WTC11 (cell line): ENCODE results near the gene WTAP. TPM values are rescaled to one million over a fixed set of nuclear protein-coding genes. Genes with fewer than 3 reads are reported as not detected.

Experiments
- ATAC-seq: fragments of 200-7000 bp; cut with Tn5 transposase; 2 replicates; pipeline ENCODE4 v1.10.0; 2021; ENCODE audit warnings: mild to moderate bottlenecking, moderate library complexity
- CTCF ChIA-PET: fragments of 300-600 bp; sonication (Branson Sonifier 250); formaldehyde crosslinking; loops from one replicate; lab custom pipeline; 2021; ENCODE audit warnings: antibody characterized with exemption; lab: Charles Lee
- POLR2A ChIA-PET: fragments of 350-600 bp; sonication (Branson Sonifier 250); formaldehyde crosslinking; loops from one replicate; lab custom pipeline; 2021; ENCODE audit warnings: antibody characterized with exemption; lab: Charles Lee
- DNase-seq: peaks from one replicate; pipeline ENCODE4 v3.0.0; 2021; ENCODE audit warnings: low spot score
- H3K27ac Mint-ChIP-seq: 2 replicates; pipeline ENCODE4 v1.8.0; 2021; ENCODE audit warnings: mixed read lengths
- H3K27me3 Mint-ChIP-seq: 2 replicates; pipeline ENCODE4 v1.8.0; 2021; ENCODE audit warnings: low read depth, mild to moderate bottlenecking, moderate library complexity, mixed read lengths
- H3K36me3 Mint-ChIP-seq: 2 replicates; pipeline ENCODE4 v1.8.0; 2021; ENCODE audit warnings: mixed read lengths
- H3K4me1 Mint-ChIP-seq: 2 replicates; pipeline ENCODE4 v1.8.0; 2022; ENCODE audit warnings: mixed read lengths
- H3K4me3 Mint-ChIP-seq: 2 replicates; pipeline ENCODE4 v1.8.0; 2021; ENCODE audit warnings: mild to moderate bottlenecking, moderate library complexity, mixed read lengths
- H3K9me3 Mint-ChIP-seq: 2 replicates; pipeline ENCODE4 v1.8.0; 2021; ENCODE audit warnings: mixed read lengths
- ATF2 ChIP-seq: sonication (generic); formaldehyde crosslinking; IDR thresholded peaks from 2 replicates; pipeline ENCODE4 v1.8.1; 2022; ENCODE audit warnings: low read depth, missing genetic modification reagents, borderline replicate concordance
- CDX4 ChIP-seq: fragments of 250-450 bp; sonication (Bioruptor Pico); IDR thresholded peaks from 2 replicates; pipeline ENCODE4 v1.9.0; 2021; ENCODE audit warnings: moderate library complexity, mild to moderate bottlenecking, inconsistent platforms, borderline replicate concordance
- ESRRA ChIP-seq: sonication (generic); formaldehyde crosslinking; IDR thresholded peaks from 2 replicates; pipeline ENCODE4 v1.8.1; 2022; ENCODE audit warnings: mild to moderate bottlenecking, missing genetic modification reagents, borderline replicate concordance
- ETV6 ChIP-seq: sonication (generic); formaldehyde crosslinking; IDR thresholded peaks from 2 replicates; pipeline ENCODE4 v1.8.1; 2022; ENCODE audit warnings: mild to moderate bottlenecking, missing genetic modification reagents
- FOXP4 ChIP-seq: sonication (generic); formaldehyde crosslinking; IDR thresholded peaks from 2 replicates; pipeline ENCODE4 v1.8.0; 2022; ENCODE audit warnings: mild to moderate bottlenecking, missing genetic modification reagents
- GTF2I ChIP-seq: fragments of 250-450 bp; sonication (Bioruptor Pico); conservative IDR thresholded peaks from 2 replicates; pipeline ENCODE4 v1.4.0; 2021; ENCODE audit warnings: mild to moderate bottlenecking
- HMGA2 ChIP-seq: fragments of 250-450 bp; sonication (Bioruptor Pico); IDR thresholded peaks from 2 replicates; pipeline ENCODE4 v1.4.0; 2021; ENCODE audit warnings: mild to moderate bottlenecking, moderate library complexity
- MAX ChIP-seq: sonication (generic); formaldehyde crosslinking; IDR thresholded peaks from 2 replicates; pipeline ENCODE4 v1.8.0; 2022; ENCODE audit warnings: mild to moderate bottlenecking, missing genetic modification reagents
- MYBL2 ChIP-seq: sonication (generic); formaldehyde crosslinking; IDR thresholded peaks from 2 replicates; pipeline ENCODE4 v1.8.1; 2023; ENCODE audit warnings: mild to moderate bottlenecking, moderate library complexity, missing genetic modification reagents
- NFATC4 ChIP-seq: fragments of 250-450 bp; sonication (Bioruptor Pico); IDR thresholded peaks from 2 replicates; pipeline ENCODE4 v1.9.0; 2021; ENCODE audit warnings: mild to moderate bottlenecking
- NFE2L1 ChIP-seq: sonication (generic); formaldehyde crosslinking; IDR thresholded peaks from 2 replicates; pipeline ENCODE4 v1.8.1; 2023; ENCODE audit warnings: missing genetic modification reagents
- NFYB ChIP-seq: sonication (generic); formaldehyde crosslinking; conservative IDR thresholded peaks from 2 replicates; pipeline ENCODE4 v1.8.0; 2022; ENCODE audit warnings: low read depth, missing genetic modification reagents
- NR1H2 ChIP-seq: sonication (generic); formaldehyde crosslinking; IDR thresholded peaks from 2 replicates; pipeline ENCODE4 v1.9.0; 2021; ENCODE audit warnings: mild to moderate bottlenecking, moderate library complexity, missing genetic modification reagents
- NR2C2 ChIP-seq: sonication (generic); formaldehyde crosslinking; IDR thresholded peaks from 2 replicates; pipeline ENCODE4 v1.8.0; 2022; ENCODE audit warnings: mild to moderate bottlenecking, missing genetic modification reagents
- OVOL2 ChIP-seq: fragments of 250-450 bp; sonication (Bioruptor Pico); IDR thresholded peaks from 2 replicates; pipeline ENCODE4 v1.9.0; 2021; ENCODE audit warnings: mild to moderate bottlenecking, borderline replicate concordance
- RELA ChIP-seq: sonication (generic); formaldehyde crosslinking; IDR thresholded peaks from 2 replicates; pipeline ENCODE4 v1.8.1; 2022; ENCODE audit warnings: missing genetic modification reagents, mild to moderate bottlenecking, borderline replicate concordance
- SMAD4 ChIP-seq: sonication (generic); formaldehyde crosslinking; IDR thresholded peaks from 2 replicates; pipeline ENCODE4 v1.8.0; 2022; ENCODE audit warnings: mild to moderate bottlenecking, missing genetic modification reagents
- STAT6 ChIP-seq: sonication (generic); formaldehyde crosslinking; conservative IDR thresholded peaks from 2 replicates; pipeline ENCODE4 v1.8.1; 2023; ENCODE audit warnings: mild to moderate bottlenecking, low read depth, missing genetic modification reagents, moderate library complexity
- USF2 ChIP-seq: sonication (generic); formaldehyde crosslinking; IDR thresholded peaks from 2 replicates; pipeline ENCODE4 v1.8.1; 2023; ENCODE audit warnings: mild to moderate bottlenecking, missing genetic modification reagents, moderate library complexity
- ZNF219 ChIP-seq: sonication (generic); formaldehyde crosslinking; IDR thresholded peaks from 2 replicates; pipeline ENCODE4 v1.8.0; 2023; ENCODE audit warnings: missing genetic modification reagents, mild to moderate bottlenecking, borderline replicate concordance
- ZNF232 ChIP-seq: sonication (generic); formaldehyde crosslinking; IDR thresholded peaks from 2 replicates; pipeline ENCODE4 v1.8.0; 2022; ENCODE audit warnings: mild to moderate bottlenecking, missing genetic modification reagents
- ZNF671 ChIP-seq: fragments of 250-450 bp; sonication (Bioruptor Pico); IDR thresholded peaks from 2 replicates; pipeline ENCODE4 v1.8.0; 2021; ENCODE audit warnings: mild to moderate bottlenecking
- total RNA-seq: library from RNA; stranded (reverse); gene quantifications from 3 replicates; pipeline ENCODE4 v1.2.3, GENCODE V29; 2021

WTAP gene
- total RNA-seq, 1 experiment from 2014 or later, result 88.8 TPM

GRCh38 chr6:159788276-159788675 is 61.0 kb downstream of the WTAP start:
- H3K27me3 Mint-ChIP-seq, result no peaks in the 10 kb centered on the region
- no peaks in the 10 kb centered on the region for H3K9me3 Mint-ChIP-seq
- peaks cover 36% of the 10 kb centered on the region for H3K4me1 Mint-ChIP-seq
- peak overlapping the region; percentile 99 for H3K4me3 Mint-ChIP-seq
- no peak for TF ChIP-seq MAX
- ATAC-seq, result no peak
- peak overlapping the region; percentile 92 for H3K27ac Mint-ChIP-seq
- no peak for DNase-seq
- ChIA-PET CTCF (interaction anchor here (2.5 kb wide), 1 partner anchor 65 kb away, joined by 18 read pairs; no protein-coding TSS in a partner anchor), POLR2A (interaction anchor here (0.5 to 3.5 kb wide), 5 partner anchors 26 to 324 kb away, joined by 3 to 32 read pairs (median 4); partner anchors contain the start of genes ACAT2 and WTAP)
- H3K36me3 Mint-ChIP-seq, result peaks cover 71% of the 10 kb centered on the region

GRCh38 chr6:159788753-159789376 is 61.6 kb downstream of the WTAP start:
- H3K27ac Mint-ChIP-seq, result peak overlapping the region; percentile 92
- DNase-seq (peak; percentile 32), ATAC-seq (no peak)
- ChIA-PET POLR2A (interaction anchor here (0.5 to 3.5 kb wide), 9 partner anchors 9 to 166 kb away, joined by 3 to 32 read pairs (median 4); partner anchors contain the start of genes ACAT2 and WTAP), CTCF (interaction anchor here (1.0 to 2.6 kb wide), 5 partner anchors 54 to 97 kb away, joined by 3 to 18 read pairs (median 8); partner anchors contain the start of gene SOD2)
- peak overlapping the region; percentile 99 for H3K4me3 Mint-ChIP-seq
- peaks cover 36% of the 10 kb centered on the region for H3K4me1 Mint-ChIP-seq
- H3K27me3 Mint-ChIP-seq, result no peaks in the 10 kb centered on the region
- 0 out of 2 replicates have a peak, but pooled peaks have one; percentile 27 for TF ChIP-seq RELA (CRISPR knock-in tag)
- no peak for TF ChIP-seq ZNF219 (CRISPR knock-in tag)
- TF ChIP-seq NR1H2, result 0 out of 2 replicates have a peak, but pooled peaks have one; percentile 48
- TF ChIP-seq NFYB, result no peak
- TF ChIP-seq NFATC4 (CRISPR knock-in tag), result no peak
- TF ChIP-seq SMAD4 (CRISPR knock-in tag), result no peak
- no peak for TF ChIP-seq HMGA2 (CRISPR knock-in tag)
- no peak for TF ChIP-seq ZNF232 (CRISPR knock-in tag)
- TF ChIP-seq MYBL2 (CRISPR knock-in tag), result 0 out of 2 replicates have a peak, but pooled peaks have one; percentile 17
- TF ChIP-seq NFE2L1 (CRISPR knock-in tag), result no peak
- no peak for TF ChIP-seq ESRRA (CRISPR knock-in tag)
- no peaks in the 10 kb centered on the region for H3K9me3 Mint-ChIP-seq
- peaks cover 71% of the 10 kb centered on the region for H3K36me3 Mint-ChIP-seq

GRCh38 chr6:159789377-159790148 is 62.3 kb downstream of the WTAP start, which contains the start of gene TCP1:
TSS of gene TCP1 (minus strand) at chr6:159789602. CDS start at chr6:159789468, 134 bp downstream.
- ChIA-PET POLR2A (interaction anchor here (0.5 to 3.5 kb wide), 15 partner anchors 10 to 322 kb away, joined by 3 to 32 read pairs (median 3); partner anchors contain the start of genes ACAT2, PNLDC1 and WTAP), CTCF (interaction anchor here (0.6 to 2.6 kb wide), 11 partner anchors 17 to 158 kb away, joined by 3 to 18 read pairs (median 4); partner anchors contain the start of genes ACAT2 and SOD2)
- Mint-ChIP-seq H3K27me3 (no peaks in the 10 kb centered on the region), H3K4me3 (peak within 1 kb of the TSS; percentile 99), H3K27ac (peak within 1 kb of the TSS; percentile 99), H3K36me3 (peaks cover 72% of the 10 kb centered on the region), H3K9me3 (no peaks in the 10 kb centered on the region), H3K4me1 (peaks cover 42% of the 10 kb centered on the region)
- DNase-seq (peak; percentile 99), ATAC-seq (peak; percentile 87)
- no peak for TF ChIP-seq NR2C2 (CRISPR knock-in tag)
- TF ChIP-seq CDX4 (CRISPR knock-in tag), result no peak
- TF ChIP-seq ATF2 (CRISPR knock-in tag), result no peak
- TF ChIP-seq OVOL2 (CRISPR knock-in tag), result no peak
- peak; percentile 95 for TF ChIP-seq ETV6 (CRISPR knock-in tag)
- no peak for TF ChIP-seq STAT6 (CRISPR knock-in tag)
- TF ChIP-seq ZNF671 (CRISPR knock-in tag), result no peak
- TF ChIP-seq MAX, result peak; percentile 78
- TF ChIP-seq USF2 (CRISPR knock-in tag), result no peak
- TF ChIP-seq FOXP4 (CRISPR knock-in tag), result peak; percentile 87
- no peak for TF ChIP-seq GTF2I (CRISPR knock-in tag)
